CD4-positive, alpha-beta T cell treated with Interleukin-15 for 4 hours (primary cell): ENCODE data around the gene DCAF17.

Experiments
- DNase-seq: peaks from one replicate; pipeline ENCODE4 v3.0.0-alpha.2; 2020; ENCODE audit warnings: low spot score

Gene DCAF17

GRCh38 chr2:171434013-171434989, at the start of gene DCAF17:
DCAF17 (plus strand) TSS chr2:171434226; CDS start chr2:171434578, 352 bp downstream.
- DNase-seq: peak; percentile 95

GRCh38 chr2:171386627-171387026, 47.4 kb upstream of the DCAF17 start:
- no peak for DNase-seq

- no peak for DNase-seq
These were observed 47.0 kb upstream of the DCAF17 start for GRCh38 chr2:171387052-171387451.

GRCh38 chr2:171389325-171389724, 44.7 kb upstream of the DCAF17 start:
- no peak for DNase-seq

- no peak for DNase-seq
These were observed 44.2 kb upstream of the DCAF17 start for GRCh38 chr2:171389780-171390179.

DNA sequence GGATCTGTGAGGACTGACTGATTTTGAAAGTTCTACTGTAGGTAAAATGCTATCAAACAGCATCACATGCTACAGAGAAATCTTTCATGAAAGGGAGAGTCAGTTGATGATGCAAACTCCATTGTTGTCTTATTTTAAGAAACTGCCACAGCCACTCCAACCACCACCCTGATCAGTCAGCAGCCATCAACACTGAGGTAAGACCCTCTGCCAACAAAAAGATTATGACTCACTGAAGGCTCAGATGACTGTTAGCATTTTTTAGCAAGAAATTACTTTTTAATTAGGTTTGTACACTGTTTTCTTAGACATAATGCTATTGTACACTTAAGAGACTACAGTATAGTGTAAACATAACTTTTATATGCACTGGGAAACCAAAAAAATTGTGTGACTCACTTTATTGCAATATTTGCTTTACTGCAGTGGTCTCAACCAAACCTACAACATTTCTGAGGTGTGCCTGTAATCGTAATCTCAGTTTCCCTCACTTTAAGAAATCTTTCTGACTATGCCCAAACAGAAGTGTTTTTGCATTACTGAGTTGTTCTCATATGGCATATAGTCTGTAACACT, 43.0 kb upstream of the DCAF17 start:
- DNase-seq: no peak

DNA sequence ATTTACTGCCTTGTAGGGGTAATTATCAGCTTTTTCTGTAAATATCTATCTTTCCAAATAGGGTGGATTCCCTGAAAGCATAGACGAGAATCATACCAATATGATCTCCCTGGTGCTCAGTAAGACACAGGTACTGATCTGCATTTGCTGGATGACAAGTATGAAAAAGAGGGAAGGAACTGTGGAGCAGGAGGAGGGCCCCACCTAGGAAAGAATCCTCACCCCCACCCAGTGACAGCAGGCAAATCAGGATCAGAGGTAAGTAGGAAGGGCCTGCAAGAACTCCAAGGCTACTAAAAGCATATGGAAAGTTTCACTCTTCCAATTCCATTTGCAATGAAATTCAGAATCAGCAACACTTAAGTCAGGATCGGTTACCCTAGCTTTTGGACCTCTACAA, 42.5 kb upstream of the DCAF17 start:
- DNase-seq: no peak

DNA sequence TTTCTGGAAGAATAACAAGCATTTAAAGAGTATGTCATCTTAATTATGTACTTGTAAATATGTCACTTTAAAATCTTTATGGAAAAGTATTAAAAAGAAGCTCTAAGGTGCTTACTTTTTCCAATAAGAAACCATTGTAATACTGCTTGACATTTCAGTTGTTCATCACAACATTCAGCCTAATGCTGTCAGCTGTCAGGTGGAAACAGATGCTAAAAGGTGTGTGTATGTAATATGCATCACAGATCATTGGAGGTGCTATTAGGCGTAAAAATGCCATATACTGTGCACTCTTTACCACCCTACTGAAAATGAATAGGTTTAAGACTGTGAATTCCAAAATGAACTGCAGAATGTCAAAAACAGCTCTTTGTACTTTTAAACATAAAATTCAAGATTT, 40.5 kb upstream of the DCAF17 start:
- no peak for DNase-seq

DNA sequence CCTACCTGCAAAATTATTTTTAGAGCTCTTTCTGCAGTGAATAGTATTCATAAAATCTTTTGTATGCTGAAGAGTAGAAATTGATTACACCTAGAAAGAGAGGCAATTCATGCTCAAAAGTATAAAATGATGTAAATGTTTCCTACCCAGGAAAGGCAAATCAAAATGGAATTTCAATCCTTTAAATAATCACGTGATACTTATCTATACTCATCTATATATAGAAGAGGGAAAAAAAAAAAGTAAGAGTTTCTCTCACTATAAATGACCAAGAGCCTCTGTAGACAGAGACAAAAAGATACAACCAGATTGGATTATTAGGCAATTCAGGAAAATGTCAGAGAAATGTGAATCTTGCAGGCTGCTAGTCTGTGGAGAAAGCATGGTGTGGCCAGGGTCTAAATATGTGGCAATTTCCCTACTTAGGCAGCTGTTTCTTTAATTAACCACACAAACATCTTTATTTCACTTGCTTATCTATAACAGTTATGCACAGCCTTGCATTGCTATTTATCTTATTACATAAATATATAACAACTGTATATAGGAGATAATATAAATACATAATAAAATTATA, 39.8 kb upstream of the DCAF17 start:
- DNase-seq: no peak

DNA sequence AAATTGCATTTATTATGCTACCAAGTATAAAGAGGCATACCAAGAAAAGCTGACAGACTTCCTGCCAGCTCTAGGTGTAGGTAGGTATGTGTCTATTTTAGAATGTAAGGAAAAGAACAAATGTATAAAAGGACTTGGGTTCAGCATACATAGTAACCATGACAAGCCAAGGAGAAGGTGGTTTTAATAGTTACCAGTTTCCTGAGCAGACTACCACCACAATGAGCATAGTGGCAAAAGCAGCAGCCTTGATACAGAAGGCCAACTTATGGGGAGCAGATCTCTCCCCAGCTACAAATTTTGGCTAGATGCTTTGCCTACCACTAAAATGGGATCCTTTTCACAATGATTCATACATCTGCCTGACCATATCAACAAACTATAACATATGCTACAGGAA, 34.7 kb upstream of the DCAF17 start:
- no peak for DNase-seq

DNA sequence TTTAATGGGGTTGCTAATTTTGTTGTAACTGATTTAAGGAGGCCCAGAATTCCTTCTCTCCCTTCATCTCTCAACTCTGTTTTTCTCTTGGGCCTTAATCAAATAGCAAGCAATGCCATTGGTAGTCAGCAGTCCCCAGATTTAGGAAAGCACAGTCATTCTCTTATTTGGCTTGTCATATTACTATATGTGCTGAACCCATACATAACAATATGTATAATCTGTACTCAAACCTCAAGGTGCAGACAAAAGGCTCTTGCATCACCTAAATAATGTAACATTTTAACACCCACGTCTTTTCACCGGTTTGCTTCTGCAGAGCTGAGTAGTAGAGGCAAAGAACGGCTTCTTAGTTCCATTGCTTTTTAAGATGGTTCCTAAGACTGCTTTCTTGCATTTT, 33.6 kb upstream of the DCAF17 start:
- DNase-seq: no peak

GRCh38 chr2:171401947-171402346, 32.1 kb upstream of the DCAF17 start:
- DNase-seq: no peak

DNA sequence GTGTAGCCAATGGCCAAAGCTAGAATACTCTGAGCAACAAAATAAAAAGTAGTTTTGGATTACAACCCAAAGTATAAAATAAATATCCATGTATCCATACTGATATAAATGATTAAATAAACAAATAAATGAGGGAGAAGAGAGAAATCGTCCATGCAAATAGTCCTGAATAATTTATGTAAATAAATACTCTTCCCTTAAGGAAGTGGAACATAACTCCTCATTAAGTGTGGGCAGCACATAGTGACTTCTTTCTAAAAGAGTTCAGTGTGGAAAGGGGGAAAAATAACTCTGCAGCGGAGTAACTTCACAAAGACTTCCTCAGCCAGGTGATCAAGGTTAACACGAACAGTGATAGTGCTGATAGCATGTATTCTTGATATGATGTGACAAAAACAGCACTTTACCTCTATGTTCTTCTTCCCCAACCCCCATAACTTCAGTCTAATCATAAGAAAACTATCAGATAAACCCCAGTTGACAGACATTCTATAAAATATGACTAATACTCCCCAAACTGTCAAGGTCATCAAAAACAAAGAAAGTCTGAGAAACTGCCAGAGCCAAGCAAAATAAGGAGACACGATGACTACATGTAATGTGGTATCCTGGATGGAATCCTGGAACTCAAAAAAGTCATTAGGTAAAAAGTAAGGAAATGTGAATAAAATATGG, 31.0 kb upstream of the DCAF17 start:
- DNase-seq: no peak

GRCh38 chr2:171404261-171404660, 29.8 kb upstream of the DCAF17 start:
- DNase-seq: no peak

DNA sequence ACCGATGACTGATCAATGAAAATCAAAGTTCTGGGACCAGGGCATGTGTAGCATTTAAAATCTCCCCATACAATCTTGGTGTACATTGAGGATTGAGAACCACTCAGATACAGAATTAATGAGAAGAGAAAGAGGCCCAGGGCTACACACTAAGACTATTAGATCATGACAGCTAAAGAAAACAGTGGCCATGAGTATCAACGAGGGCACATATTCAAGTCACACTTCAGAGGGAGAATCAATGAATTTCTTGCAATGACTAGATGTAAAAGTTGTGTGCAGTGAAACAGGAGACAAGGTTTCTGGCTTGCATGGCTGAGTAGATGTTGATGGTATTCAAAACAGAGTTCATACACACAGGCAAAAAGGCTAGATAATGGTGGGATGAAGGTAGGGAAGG, 29.3 kb upstream of the DCAF17 start:
- no peak for DNase-seq

DNA sequence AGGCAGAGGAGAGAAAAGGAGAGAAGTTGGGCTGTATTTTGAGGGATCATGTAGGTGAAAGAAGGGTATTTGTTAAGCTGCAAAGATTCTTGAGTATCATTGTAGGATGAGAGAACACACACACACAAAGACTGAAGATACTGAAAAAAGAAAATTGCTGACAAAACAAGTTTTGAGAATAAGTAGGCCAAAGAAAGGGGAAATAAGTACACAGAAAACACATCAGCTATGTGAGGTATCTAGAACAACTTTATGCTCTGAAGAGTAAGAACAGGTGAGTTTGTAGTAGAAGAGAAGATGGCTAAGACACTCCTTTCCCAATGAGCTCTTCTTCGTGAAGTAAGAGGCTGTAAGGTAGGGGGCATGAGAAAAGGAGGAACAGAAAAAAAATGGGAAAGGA, 28.5 kb upstream of the DCAF17 start:
- no peak for DNase-seq

GRCh38 chr2:171406044-171406443, 28.0 kb upstream of the DCAF17 start:
- no peak for DNase-seq

GRCh38 chr2:171407030-171407675, 26.9 kb upstream of the DCAF17 start:
- DNase-seq: no peak

DNA sequence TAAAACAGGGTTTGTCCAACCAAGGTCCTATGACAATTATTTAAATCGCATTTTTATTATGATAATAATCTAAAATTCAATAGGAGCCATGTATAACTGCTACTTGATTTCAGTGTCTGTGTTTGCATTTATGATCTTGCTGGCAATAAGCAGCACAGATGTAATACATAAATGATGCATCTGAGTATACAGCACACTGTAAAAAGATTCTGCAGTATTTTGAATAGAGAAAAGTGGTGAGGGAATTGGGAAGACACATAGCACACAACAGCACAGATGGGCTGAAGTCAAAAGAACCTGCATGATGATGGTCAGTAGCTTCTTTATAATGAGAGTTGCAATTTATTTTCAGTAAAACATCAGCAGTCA, 26.4 kb upstream of the DCAF17 start:
- DNase-seq: no peak

GRCh38 chr2:171409436-171409971, 24.5 kb upstream of the DCAF17 start:
- DNase-seq: no peak

- no peak for DNase-seq
These were observed 23.9 kb upstream of the DCAF17 start for GRCh38 chr2:171410101-171410500.

DNA sequence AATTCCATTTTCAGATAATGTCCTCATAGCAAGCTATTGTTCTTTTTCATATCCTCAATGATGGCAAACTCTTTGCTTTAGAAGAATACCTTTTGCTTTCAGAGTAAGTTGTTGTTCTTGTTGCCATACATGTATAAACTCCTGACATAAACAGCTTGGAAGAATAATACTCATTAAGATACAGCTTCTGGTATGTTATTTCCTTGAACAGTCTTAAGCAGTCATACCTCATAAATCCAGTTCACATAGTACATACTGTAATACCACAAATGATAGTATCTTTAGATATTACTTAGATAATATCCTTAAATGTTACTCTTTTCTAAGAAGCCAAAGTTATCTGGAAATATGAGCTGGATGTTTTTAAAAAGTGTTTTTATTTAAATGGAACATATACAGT, 23.4 kb upstream of the DCAF17 start:
- no peak for DNase-seq
